Mesendoderm (in vitro differentiated cells): ENCODE data around the gene C16orf86.

Experiments
- DNase-seq: peaks from one replicate; pipeline ENCODE4 v3.0.0; 2013
- H2AK5ac ChIP-seq: 2 replicates; pipeline ENCODE4 v1.6.1; 2013; ENCODE audit warnings: low read length, inconsistent platforms
- H2BK120ac ChIP-seq: 2 replicates; pipeline ENCODE4 v1.6.1; 2013; ENCODE audit warnings: low read depth, mild to moderate bottlenecking, low read length, moderate library complexity, mixed read lengths
- H2BK15ac ChIP-seq: replicated peaks from 2 replicates; pipeline ENCODE4 v1.6.1; 2013; ENCODE audit warnings: low read depth, mild to moderate bottlenecking, moderate library complexity
- H2BK5ac ChIP-seq: 2 replicates; pipeline ENCODE4 v1.6.1; 2013; ENCODE audit warnings: low read length, inconsistent platforms
- H3K18ac ChIP-seq: 2 replicates; pipeline ENCODE4 v1.6.1; 2013; ENCODE audit warnings: mild to moderate bottlenecking, low read length, mixed read lengths
- H3K23ac ChIP-seq: one replicate; pipeline ENCODE4 v1.6.1; 2013; ENCODE audit warnings: low read length
- H3K27ac ChIP-seq: 2 replicates; pipeline ENCODE4 v1.5.1; 2013; ENCODE audit warnings: low read depth, mild to moderate bottlenecking, inconsistent platforms, low read length, moderate library complexity
- H3K27me3 ChIP-seq: 2 replicates; pipeline ENCODE4 v1.6.1; 2013; ENCODE audit warnings: low read length, control low read depth, mild to moderate bottlenecking, inconsistent platforms; ENCODE audit not compliant: insufficient read depth, poor library complexity
- H3K36me3 ChIP-seq: 2 replicates; pipeline ENCODE4 v1.6.1; 2013; ENCODE audit warnings: low read length, inconsistent platforms; ENCODE audit not compliant: control insufficient read depth, insufficient read depth
- H3K4ac ChIP-seq: one replicate; pipeline ENCODE4 v1.6.1; 2013; ENCODE audit warnings: low read depth, mild to moderate bottlenecking, low read length, moderate library complexity
- H3K4me1 ChIP-seq: 2 replicates; pipeline ENCODE4 v1.6.1; 2013; ENCODE audit warnings: low read depth, low read length, inconsistent platforms; ENCODE audit not compliant: control insufficient read depth
- H3K4me2 ChIP-seq: 2 replicates; pipeline ENCODE4 v1.6.1; 2013; ENCODE audit warnings: low read length
- H3K4me3 ChIP-seq: 2 replicates; pipeline ENCODE4 v1.5.1; 2013; ENCODE audit warnings: mild to moderate bottlenecking, low read length
- H3K56ac ChIP-seq: one replicate; pipeline ENCODE4 v1.6.1; 2013; ENCODE audit warnings: low read length
- H3K79me1 ChIP-seq: 2 replicates; pipeline ENCODE4 v1.6.1; 2013; ENCODE audit warnings: low read length, inconsistent platforms
- H3K79me2 ChIP-seq: 2 replicates; pipeline ENCODE4 v1.6.1; 2013; ENCODE audit warnings: mild to moderate bottlenecking, low read length; ENCODE audit not compliant: control insufficient read depth, insufficient read depth
- H3K9ac ChIP-seq: 2 replicates; pipeline ENCODE4 v1.6.1; 2013; ENCODE audit warnings: low read length, inconsistent platforms
- H4K5ac ChIP-seq: one replicate; pipeline ENCODE4 v1.6.1; 2013; ENCODE audit warnings: low read length
- H4K8ac ChIP-seq: one replicate; pipeline ENCODE4 v1.6.1; 2013; ENCODE audit warnings: low read depth, mild to moderate bottlenecking, control low read depth, low read length, moderate library complexity
- WGBS: extraction: QIAGEN DNeasy Blood & Tissue Kit; methylation state at CpG from one replicate; pipeline ENCODE4 v1.1.7; 2013; ENCODE audit warnings: low lambda C conversion rate, missing lambda C conversion rate; ENCODE audit not compliant: insufficient coverage; ENCODE audit errors: extremely low coverage; 5-methylcytosine and 5-hydroxymethylcytosine counted together

Gene C16orf86

GRCh38 chr16:67699265-67699664 lies 32.7 kb downstream of the C16orf86 start:
- Histone ChIP-seq H2BK120ac (no peak overlapping the region), H3K79me1 (peaks cover 7% of the 10 kb centered on the region), H3K4ac (no peak overlapping the region), H3K4me2 (no peak overlapping the region), H3K27me3 (no peaks in the 10 kb centered on the region), H2BK15ac (no peak overlapping the region), H3K18ac (no peak overlapping the region), H3K4me3 (no peak overlapping the region), H3K9ac (no peak overlapping the region), H2AK5ac (no peak overlapping the region), H2BK5ac (no peak overlapping the region), H3K27ac (no peak overlapping the region), H3K56ac (no peak overlapping the region), H3K23ac (no peak overlapping the region), H3K79me2 (no peaks in the 10 kb centered on the region), H3K4me1 (no peaks in the 10 kb centered on the region), H4K5ac (no peak overlapping the region), H3K36me3 (no peaks in the 10 kb centered on the region), H4K8ac (no peak overlapping the region)
- no peak for DNase-seq
- no CpG with 5 or more reads among the region's 7 CpGs for WGBS

GRCh38 chr16:67701420-67701819 lies 34.8 kb downstream of the C16orf86 start:
- H3K23ac ChIP-seq = no peak overlapping the region
- no peaks in the 10 kb centered on the region for H3K4me1 ChIP-seq
- H4K5ac ChIP-seq = no peak overlapping the region
- no peak overlapping the region for H3K27ac ChIP-seq
- H2AK5ac ChIP-seq = no peak overlapping the region
- no peak overlapping the region for H2BK5ac ChIP-seq
- whole genome bisulfite sequencing = no CpG with 5 or more reads among the region's 1 CpG
- DNase-seq = no peak
- H3K9ac ChIP-seq = no peak overlapping the region
- no peak overlapping the region for H3K18ac ChIP-seq
- no peak overlapping the region for H3K4me2 ChIP-seq
- no peaks in the 10 kb centered on the region for H3K79me2 ChIP-seq
- no peak overlapping the region for H4K8ac ChIP-seq
- no peak overlapping the region for H3K4me3 ChIP-seq
- no peak overlapping the region for H3K4ac ChIP-seq
- no peaks in the 10 kb centered on the region for H3K36me3 ChIP-seq
- H2BK15ac ChIP-seq = no peak overlapping the region
- peaks cover 9% of the 10 kb centered on the region for H3K79me1 ChIP-seq
- H3K56ac ChIP-seq = no peak overlapping the region
- H3K27me3 ChIP-seq = no peaks in the 10 kb centered on the region
- no peak overlapping the region for H2BK120ac ChIP-seq

- no peak overlapping the region for H4K5ac ChIP-seq
- no peaks in the 10 kb centered on the region for H3K4me1 ChIP-seq
- no peak overlapping the region for H3K4me3 ChIP-seq
- no peaks in the 10 kb centered on the region for H3K27me3 ChIP-seq
- H3K79me1 ChIP-seq = peaks cover 9% of the 10 kb centered on the region
- no peak overlapping the region for H2BK120ac ChIP-seq
- no peak overlapping the region for H2BK5ac ChIP-seq
- no peak overlapping the region for H4K8ac ChIP-seq
- H3K4ac ChIP-seq = no peak overlapping the region
- H3K79me2 ChIP-seq = no peaks in the 10 kb centered on the region
- H3K36me3 ChIP-seq = no peaks in the 10 kb centered on the region
- WGBS = no CpG with 5 or more reads among the region's 4 CpGs
- no peak overlapping the region for H3K56ac ChIP-seq
- DNase-seq = no peak
- H2BK15ac ChIP-seq = no peak overlapping the region
- H3K18ac ChIP-seq = no peak overlapping the region
- no peak overlapping the region for H3K23ac ChIP-seq
- no peak overlapping the region for H3K9ac ChIP-seq
- H3K4me2 ChIP-seq = no peak overlapping the region
- no peak overlapping the region for H3K27ac ChIP-seq
- H2AK5ac ChIP-seq = no peak overlapping the region
Observed at GRCh38 chr16:67702130-67702529, 35.5 kb downstream of the C16orf86 start.

- Histone ChIP-seq H3K56ac (no peak overlapping the region), H3K4me2 (no peak overlapping the region), H3K9ac (no peak overlapping the region), H4K5ac (no peak overlapping the region), H4K8ac (no peak overlapping the region), H3K18ac (no peak overlapping the region), H3K79me1 (peaks cover 5% of the 10 kb centered on the region), H3K4me3 (no peak overlapping the region), H3K23ac (no peak overlapping the region), H3K4ac (no peak overlapping the region), H3K36me3 (no peaks in the 10 kb centered on the region), H2AK5ac (no peak overlapping the region), H3K27ac (no peak overlapping the region), H2BK120ac (no peak overlapping the region), H3K27me3 (no peaks in the 10 kb centered on the region), H2BK5ac (no peak overlapping the region), H2BK15ac (no peak overlapping the region), H3K79me2 (peaks cover 2% of the 10 kb centered on the region), H3K4me1 (no peaks in the 10 kb centered on the region)
- no CpG with 5 or more reads among the region's 2 CpGs for WGBS
- DNase-seq = no peak
Observed at GRCh38 chr16:67703626-67704025, 37.0 kb downstream of the C16orf86 start.

- Histone ChIP-seq H3K4me3 (no peak overlapping the region), H4K5ac (no peak overlapping the region), H3K4me1 (no peaks in the 10 kb centered on the region), H3K79me1 (peaks cover 5% of the 10 kb centered on the region), H3K27ac (no peak overlapping the region), H3K36me3 (no peaks in the 10 kb centered on the region), H3K9ac (no peak overlapping the region), H3K18ac (no peak overlapping the region), H2BK120ac (no peak overlapping the region), H3K4ac (no peak overlapping the region), H4K8ac (no peak overlapping the region), H2AK5ac (no peak overlapping the region), H3K79me2 (peaks cover 2% of the 10 kb centered on the region), H3K56ac (no peak overlapping the region), H3K27me3 (no peaks in the 10 kb centered on the region), H3K23ac (no peak overlapping the region), H2BK15ac (no peak overlapping the region), H3K4me2 (no peak overlapping the region), H2BK5ac (no peak overlapping the region)
- no CpG with 5 or more reads among the region's 5 CpGs for WGBS
- no peak for DNase-seq
Observed at GRCh38 chr16:67704110-67704509, 37.5 kb downstream of the C16orf86 start.

GRCh38 chr16:67707210-67707609 lies 40.6 kb downstream of the C16orf86 start:
- no CpG with 5 or more reads among the region's 4 CpGs for WGBS
- no peak overlapping the region for H4K8ac ChIP-seq
- H3K79me1 ChIP-seq = peaks cover 5% of the 10 kb centered on the region
- H3K27me3 ChIP-seq = no peaks in the 10 kb centered on the region
- no peak overlapping the region for H3K9ac ChIP-seq
- no peak overlapping the region for H3K18ac ChIP-seq
- no peak for DNase-seq
- H2BK5ac ChIP-seq = no peak overlapping the region
- H2BK120ac ChIP-seq = no peak overlapping the region
- H3K27ac ChIP-seq = no peak overlapping the region
- H3K4me3 ChIP-seq = no peak overlapping the region
- H3K4me1 ChIP-seq = no peaks in the 10 kb centered on the region
- no peak overlapping the region for H4K5ac ChIP-seq
- no peak overlapping the region for H3K56ac ChIP-seq
- no peak overlapping the region for H2BK15ac ChIP-seq
- H3K79me2 ChIP-seq = peaks cover 11% of the 10 kb centered on the region
- no peak overlapping the region for H3K23ac ChIP-seq
- H3K4me2 ChIP-seq = no peak overlapping the region
- no peak overlapping the region for H2AK5ac ChIP-seq
- no peaks in the 10 kb centered on the region for H3K36me3 ChIP-seq
- H3K4ac ChIP-seq = no peak overlapping the region
